Inflammatory macrophage treated with lipopolysaccharide for 4 hours (primary cell): ENCODE results near the gene DIPK1B.
A peak's percentile ranks its signal among the peaks of the same experiment; 100 is the strongest.

Experiments
- DNase-seq: peaks from one replicate; pipeline ENCODE4 v3.0.0-alpha.2; 2020

The DIPK1B gene

GRCh38 chr9:136686794-136687711, 25.3 kb upstream of the DIPK1B start, which contains the start of gene AGPAT2:
TSS of gene AGPAT2 (minus strand) at chr9:136687457. CDS start at chr9:136687357, 100 bp downstream.
- peak; percentile 79 for DNase-seq

- DNase-seq, result no peak
Observed at GRCh38 chr9:136687721-136688223, 24.6 kb upstream of the DIPK1B start.

GRCh38 chr9:136688274-136689107, 23.9 kb upstream of the DIPK1B start:
- DNase-seq, result peak; percentile 25

- no peak for DNase-seq
Observed at GRCh38 chr9:136689108-136689460, 23.3 kb upstream of the DIPK1B start.

- DNase-seq, result no peak
Observed at GRCh38 chr9:136690104-136690805, 22.1 kb upstream of the DIPK1B start.

- no peak for DNase-seq
Observed at GRCh38 chr9:136690806-136691261, 21.5 kb upstream of the DIPK1B start.

- no peak for DNase-seq
Observed at GRCh38 chr9:136691316-136692184, 20.8 kb upstream of the DIPK1B start.

- DNase-seq, result no peak
Observed at GRCh38 chr9:136692185-136693134, 19.9 kb upstream of the DIPK1B start.

GRCh38 chr9:136693135-136693489, 19.3 kb upstream of the DIPK1B start:
- DNase-seq, result no peak

GRCh38 chr9:136693490-136694162, 18.7 kb upstream of the DIPK1B start:
- no peak for DNase-seq

GRCh38 chr9:136694163-136694871, 18.1 kb upstream of the DIPK1B start:
- peak; percentile 62 for DNase-seq

GRCh38 chr9:136694872-136695247, 17.5 kb upstream of the DIPK1B start:
- DNase-seq, result no peak

GRCh38 chr9:136695435-136695895, 16.9 kb upstream of the DIPK1B start:
- DNase-seq, result no peak

- DNase-seq, result no peak
Observed at GRCh38 chr9:136695955-136696354, 16.4 kb upstream of the DIPK1B start.

- DNase-seq, result no peak
Observed at GRCh38 chr9:136696502-136696901, 15.9 kb upstream of the DIPK1B start.

GRCh38 chr9:136697146-136697820, 15.1 kb upstream of the DIPK1B start:
- DNase-seq, result no peak

GRCh38 chr9:136697821-136698526, 14.4 kb upstream of the DIPK1B start:
- peak; percentile 87 for DNase-seq

GRCh38 chr9:136698635-136699246, 13.6 kb upstream of the DIPK1B start:
- no peak for DNase-seq
